Stimulated activated CD4-positive, alpha-beta T cell treated with anti-CD3 and anti-CD28 coated beads, TNF-alpha, amount 100 ng/mL, for 1 hour (primary cell): ENCODE measurements around the gene ELAVL1.

ENCODE experiments used
- DNase-seq, 3 donors: peaks; one replicate each; pipeline ENCODE4 v3.0.0-alpha.2; 2020; ENCODE audit warnings: low read depth in 3 of 3, low spot score in 1 of 3

ELAVL1 gene

DNA sequence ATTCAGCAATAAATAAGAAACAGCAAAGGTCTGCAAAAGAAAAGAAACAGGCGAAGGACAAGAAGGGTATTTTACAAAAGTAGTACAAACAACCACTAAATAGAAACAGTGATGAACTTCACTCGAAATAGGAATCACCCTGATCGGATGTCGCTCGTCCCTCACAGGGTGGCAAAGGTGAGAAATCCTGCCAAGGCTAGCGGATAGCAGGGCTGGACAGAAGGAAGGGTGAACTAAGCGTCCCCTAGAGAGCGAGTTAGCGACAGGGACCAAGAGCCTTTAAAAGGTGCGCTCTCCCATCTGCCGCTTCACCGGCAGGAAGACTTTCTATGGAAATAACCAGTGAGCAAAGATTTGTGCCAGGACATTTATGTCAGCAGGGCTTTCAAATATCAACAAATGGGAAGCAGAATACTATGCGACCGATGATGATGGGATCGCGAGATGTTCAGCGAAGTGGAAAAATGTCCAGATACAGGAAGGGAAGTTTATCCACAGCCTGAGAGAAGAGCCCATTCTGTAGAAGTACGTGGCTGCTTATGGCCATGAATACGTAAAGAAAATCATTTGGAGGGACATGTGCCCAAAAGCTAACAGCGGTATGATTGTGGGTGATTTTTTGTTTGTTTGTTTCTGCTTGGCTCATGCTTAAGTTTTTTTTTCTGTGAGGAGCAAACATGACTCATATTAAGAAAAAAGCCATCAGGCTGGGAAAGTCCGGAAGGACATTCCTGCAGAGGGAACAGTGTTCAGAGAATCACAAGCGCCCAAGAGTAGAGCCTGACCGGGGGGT lies 18.9 kb downstream of the ELAVL1 start:
- DNase-seq: no peak

DNA sequence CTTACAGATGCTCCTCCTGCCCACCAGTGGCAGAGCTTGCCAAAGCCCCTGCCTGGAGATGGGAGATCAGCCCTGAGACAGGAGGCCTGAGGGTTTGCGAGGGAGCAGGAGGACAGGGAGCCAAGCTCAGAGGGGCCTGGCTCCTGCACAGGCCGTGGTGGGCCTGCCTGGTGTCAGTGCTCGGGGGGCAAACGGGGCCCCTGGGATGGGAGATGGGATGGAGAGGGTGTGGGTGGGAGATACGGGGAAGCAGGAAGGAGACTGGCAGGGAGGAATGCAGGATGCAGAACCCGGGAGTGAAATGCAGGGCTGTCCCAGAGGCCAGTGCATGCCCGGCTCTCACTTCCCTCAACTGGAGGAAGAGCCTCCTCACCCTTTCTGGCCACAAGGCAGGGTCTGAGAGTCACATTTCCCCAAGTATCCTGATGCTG lies 19.9 kb downstream of the ELAVL1 start:
- DNase-seq: no peak

DNA sequence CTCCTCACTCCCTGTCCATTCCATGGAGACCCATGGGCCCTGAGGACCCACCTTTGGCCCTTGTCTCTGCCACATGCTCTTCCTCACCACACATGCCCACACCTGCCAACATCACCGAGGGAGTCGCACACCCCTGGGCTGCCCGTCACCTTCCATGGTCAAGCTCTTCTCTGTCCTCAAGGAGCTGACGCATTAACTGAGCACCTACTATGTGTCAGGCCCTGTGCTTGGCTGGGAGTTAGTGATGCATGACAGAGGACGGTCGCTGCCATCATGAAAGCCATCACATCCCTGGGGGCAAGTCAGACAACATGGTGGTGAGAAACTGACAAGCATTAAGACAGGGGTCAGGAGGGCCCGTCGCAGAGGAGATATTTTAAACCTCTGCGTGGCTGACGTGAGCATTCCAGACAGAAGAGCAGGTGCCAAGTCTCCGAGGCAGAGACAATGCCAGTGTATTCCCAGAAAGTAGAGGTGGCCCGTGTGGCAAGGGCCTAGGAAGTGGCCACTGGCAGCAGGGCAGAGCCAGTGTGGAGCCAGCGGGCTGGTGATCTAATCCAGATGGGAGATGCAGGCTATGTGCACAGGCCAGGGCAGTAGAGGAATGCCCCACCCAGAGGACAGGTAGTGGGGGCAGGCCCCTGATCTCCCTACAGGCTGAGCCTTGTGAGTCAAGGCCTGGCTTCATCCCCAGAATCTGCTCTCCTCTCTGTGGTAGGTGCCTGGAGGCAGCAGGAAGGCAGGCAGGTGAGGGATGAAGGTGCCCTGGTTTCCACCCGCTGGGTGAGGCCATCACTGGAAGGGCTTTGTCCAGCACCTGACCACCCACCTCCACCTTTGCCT lies 21.2 kb downstream of the ELAVL1 start:
- DNase-seq: no peak

DNA sequence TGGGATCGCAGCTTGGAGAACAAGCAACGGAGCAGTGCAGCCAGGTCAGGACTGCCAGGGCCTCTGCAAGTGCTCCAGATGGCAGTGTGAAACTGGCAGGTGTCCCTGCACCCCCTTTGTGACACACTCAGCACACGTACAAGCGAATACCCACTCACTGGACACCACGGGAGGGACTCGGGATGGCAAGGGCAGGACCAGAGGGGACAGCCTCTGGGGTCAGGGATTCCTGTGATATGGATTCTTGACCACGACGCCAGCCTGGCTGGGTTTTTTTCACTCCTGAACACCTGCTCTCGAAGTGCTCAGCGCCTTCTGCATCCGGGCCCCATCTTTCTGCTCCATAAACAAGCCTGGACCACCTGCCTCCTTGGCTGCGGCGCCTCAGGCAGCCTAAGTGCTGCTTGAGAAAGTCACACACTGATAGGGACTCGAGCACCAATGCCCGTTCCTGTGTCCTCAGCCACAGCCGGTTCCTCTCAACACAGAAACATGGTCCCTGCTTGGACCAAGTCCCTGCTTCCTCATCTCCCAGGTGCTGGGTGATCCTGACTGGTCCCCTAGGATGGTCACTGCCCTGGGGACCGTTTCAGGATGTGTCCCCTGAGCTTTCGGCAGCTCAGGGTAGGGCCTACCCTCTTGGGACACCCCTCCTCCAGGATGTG lies 22.0 kb downstream of the ELAVL1 start:
- DNase-seq: no peak

DNA sequence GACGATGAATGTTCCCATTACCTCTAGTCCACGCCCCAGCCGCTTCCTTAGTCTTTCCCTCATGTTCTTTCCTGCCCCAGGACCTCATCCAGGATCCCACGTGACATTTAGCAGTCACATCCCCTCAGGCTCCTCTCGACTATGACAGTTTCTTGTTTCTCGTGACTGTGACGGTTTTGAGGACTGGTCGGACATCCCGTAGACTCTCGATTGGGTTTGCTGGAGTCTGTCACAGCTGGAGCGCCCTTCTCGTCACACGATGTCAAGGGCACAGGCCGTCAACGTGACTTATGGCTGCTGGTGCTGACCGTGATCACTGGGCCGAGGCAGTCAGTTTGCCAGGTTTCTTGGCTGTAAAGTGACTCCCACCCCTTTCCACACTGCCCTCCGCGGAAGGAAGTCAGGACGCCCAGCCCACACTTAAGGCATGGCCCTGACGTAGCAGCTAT lies 22.8 kb downstream of the ELAVL1 start:
- DNase-seq: no peak

DNA sequence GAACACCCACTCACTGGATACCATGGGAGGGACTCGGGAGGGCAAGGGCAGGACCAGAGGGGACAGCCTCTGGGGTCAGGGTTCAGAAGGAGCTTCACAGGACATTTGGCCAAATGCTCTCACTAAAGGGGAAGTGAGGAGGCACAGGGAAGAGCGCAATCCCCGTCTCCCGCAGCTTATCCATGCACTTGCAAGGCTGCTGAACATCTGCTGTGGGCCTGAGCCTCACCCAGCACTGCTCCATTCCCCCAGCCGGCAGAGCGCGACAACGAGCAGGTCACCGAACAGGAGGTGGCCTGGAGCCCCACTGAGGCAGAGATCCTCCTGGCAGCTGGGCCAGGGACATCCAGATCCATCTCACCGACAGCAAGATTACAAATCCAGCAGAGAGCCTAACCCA lies 23.3 kb downstream of the ELAVL1 start:
- no peak for DNase-seq

DNA sequence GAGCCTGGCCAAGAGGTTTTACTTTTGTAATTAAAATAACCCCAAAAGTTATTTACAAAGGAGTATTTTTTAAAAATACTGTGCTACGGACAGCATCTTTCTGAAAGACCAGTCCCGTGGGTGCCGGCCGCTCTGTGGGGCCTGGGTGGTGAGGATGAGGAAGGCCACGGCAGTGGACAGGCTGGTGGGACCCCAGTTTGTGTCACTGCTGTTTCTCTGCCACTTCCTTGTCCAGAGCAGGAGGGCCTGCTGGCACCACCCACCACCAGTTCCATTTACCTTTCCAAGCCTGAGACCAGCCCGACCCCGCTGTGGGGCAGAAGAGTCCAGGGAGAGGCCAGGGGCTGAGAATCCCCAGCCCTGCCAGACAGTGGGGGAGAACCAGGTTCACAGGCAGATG lies 23.8 kb downstream of the ELAVL1 start:
- no peak for DNase-seq

DNA sequence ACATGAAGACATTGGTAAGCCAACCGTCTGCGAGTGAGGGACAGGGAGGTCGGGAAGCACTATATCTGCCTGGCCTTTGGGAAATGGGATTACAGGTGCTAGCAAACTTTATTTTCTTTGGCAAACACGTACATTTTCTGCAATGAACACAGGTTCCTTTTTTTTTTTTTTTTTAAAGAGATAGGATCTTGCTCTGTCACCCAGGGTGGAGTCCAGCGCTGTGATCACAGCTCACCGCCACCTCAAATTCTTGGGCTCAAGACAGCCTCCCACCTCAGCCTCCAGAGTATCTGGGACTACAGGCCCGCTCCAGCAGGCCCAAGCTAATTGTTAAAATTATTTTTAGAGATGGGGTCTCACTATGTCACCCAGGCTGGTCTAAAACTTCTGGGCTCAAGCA lies 24.2 kb downstream of the ELAVL1 start:
- DNase-seq: no peak

DNA sequence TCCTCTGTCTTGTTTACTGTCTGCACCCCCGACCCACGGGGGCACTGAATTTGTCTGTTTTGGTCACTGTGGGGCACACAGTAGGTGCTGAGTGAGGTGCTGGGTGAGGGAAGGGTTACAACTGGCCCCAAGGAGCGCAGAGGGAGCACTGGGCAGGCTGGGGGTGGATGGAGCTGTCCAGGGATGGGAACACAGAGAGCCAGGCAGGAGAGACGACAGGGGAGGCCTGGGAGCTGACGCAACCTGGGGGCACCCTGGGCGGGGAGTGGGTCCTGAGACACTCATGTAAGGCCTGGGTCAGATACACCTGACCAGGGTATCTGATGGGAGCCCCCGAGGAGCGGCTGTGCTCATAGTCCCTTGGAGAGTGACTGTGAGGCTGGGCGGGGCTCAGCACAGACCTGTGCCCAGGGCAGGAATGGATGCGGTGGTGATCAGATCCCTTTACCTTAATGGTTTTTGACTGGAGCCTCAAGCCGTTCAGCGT lies 24.8 kb downstream of the ELAVL1 start:
- no peak for DNase-seq

DNA sequence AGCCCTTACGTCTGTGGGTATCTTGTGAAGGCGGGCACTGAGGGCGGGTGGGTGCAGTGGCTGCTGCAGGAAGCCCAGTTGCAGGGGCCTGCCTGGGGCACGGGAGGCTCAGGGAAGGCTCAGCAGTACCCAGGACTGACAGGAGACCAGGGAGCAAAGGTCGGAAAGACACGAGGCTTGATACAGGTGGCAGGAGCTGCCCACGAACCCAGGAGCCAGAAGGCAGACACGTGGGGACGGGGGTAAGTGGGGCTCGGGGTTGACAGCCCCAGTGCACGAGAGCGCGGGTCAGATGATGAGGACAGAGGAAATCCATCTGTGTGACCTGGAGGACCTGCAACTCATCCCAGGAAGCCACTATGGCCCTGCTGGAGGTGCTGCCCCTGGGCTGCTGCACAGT lies 25.3 kb downstream of the ELAVL1 start:
- DNase-seq: no peak

DNA sequence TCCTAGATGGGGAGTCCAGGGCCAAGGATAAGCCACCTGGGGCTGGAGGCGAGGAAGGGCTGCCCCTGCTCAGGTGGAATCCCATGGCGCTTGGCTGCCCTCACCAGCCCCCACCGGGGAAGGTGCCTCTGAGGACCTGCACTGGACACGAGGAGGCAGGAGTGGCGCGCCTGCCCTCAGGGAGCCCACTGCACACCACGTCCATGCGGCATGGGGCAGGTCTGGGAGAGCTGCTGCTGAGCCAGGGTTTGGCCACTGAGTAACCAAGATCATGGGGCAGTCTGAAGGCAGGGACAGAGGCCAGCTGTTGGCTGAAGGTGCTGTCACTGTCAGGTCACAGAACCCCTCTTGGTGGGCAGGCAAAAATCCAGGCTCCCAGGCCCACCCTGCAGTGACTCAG lies 25.9 kb downstream of the ELAVL1 start:
- no peak for DNase-seq

DNA sequence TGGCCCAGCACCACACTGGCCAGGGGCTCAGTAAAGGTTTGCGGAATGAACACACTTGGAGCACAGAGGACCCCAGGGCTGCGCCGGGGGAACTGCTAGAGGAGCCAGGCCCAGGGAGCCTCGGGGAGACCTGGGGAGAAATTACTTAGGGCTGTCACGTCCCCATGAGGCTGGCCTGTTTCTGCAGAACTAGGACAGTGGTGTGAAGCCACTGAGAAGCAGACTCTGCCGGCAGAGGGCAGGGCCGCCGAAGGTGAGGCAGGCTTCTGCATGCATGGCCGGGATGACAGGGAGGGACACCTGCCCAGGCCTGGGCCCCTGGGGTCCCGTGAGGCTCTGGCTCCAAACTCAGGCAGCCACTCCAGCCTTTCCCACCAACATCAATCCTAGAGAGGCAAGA lies 26.4 kb downstream of the ELAVL1 start:
- no peak for DNase-seq

DNA sequence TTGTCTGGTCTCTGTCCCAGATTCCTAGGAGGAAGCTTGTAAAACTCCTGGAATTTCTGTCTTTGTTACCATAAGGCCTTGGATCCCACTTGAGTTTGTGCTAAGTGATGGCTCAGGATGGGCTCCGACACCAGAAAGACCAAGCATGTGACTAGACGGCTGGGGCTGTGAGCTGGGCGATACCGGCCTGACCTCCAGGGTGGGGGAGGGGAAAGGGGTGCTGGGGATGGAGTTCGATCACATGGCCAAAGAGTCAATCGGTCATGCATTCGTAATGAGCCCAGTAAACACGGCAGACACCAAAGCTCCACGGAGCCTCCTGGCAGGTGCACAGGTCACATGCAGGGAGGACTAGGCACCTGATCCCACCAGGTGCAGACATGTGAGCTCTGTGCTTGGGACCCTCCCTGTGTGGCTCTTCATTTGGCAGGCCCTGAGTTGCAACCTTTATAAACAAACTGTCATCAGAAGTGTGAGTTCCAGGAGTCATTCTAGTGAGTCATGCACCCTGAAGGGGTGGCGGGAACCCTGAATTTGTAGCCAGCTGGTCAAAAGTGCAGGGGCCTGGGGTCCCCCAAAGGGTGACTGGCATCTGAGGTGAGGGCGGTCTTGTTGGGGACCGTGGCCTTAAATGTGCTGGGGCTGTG lies 27.1 kb downstream of the ELAVL1 start:
- DNase-seq: no peak

DNA sequence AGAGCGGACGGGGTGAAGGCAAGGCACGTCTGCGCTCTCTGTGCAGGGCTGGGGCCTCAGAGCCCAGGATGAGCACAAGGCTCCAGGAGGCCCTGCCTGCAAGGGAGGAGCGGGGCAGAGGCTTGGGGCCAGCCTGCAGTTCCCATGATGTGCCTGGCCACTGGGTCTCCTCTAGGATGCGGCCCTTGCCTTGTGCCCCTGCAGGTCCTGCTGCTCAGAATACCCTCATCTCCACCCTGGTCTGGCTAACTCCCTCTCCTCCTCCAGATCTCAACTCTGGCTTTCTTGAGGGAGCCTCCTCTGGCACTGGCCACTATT lies 27.8 kb downstream of the ELAVL1 start:
- DNase-seq: no peak

DNA sequence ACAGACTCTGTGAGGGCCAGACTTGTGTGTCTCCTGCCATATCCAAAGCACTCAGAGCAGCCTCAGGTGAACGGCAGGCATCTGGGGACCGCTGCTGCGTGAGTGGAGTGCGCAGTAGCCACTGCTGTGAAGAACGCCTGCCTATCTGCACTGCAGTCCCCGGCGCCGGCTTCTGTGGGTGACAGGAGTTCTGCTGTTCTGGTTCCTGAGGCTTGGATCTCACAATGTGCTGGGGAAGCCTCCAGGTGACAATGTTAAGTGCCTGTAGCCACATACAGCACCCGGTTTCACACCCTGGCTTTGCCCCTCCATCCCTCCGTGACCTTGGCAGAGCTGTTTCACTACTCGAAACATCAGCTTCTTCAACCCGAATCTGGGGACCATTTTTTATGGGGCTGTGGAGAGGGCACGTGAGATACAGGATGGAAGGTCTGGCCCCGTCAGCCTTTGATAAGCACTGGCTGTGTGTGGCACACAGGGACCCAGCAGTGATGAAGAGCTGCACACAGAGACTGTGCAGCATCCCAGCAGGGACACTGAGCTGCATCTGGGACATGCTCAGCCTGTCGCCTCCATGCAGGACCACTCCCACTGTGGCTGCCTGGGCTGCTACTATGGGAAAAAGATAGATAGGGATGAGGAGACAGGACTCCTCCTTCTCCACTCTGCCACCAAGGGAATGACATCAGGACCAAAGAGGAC lies 28.3 kb downstream of the ELAVL1 start:
- no peak for DNase-seq

DNA sequence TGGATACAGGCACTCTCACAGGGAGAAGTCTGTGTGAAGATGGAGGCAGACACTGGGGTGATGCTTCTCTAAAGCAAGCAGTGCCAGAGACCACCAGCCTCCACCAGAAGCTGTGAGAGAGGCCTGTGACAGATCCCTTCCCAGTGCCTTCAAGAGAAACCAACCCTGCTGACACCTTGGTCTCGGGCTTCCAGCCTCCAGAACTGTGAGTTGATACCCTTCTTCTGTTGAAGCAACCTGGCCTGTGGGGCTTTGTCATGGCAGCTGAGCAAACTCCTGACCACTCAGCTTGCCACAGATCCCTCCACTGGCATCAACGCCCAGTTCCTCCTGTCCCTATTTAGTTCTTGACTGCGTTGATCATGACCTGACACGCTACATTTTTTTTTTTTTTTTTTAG lies 29.0 kb downstream of the ELAVL1 start:
- DNase-seq: no peak

DNA sequence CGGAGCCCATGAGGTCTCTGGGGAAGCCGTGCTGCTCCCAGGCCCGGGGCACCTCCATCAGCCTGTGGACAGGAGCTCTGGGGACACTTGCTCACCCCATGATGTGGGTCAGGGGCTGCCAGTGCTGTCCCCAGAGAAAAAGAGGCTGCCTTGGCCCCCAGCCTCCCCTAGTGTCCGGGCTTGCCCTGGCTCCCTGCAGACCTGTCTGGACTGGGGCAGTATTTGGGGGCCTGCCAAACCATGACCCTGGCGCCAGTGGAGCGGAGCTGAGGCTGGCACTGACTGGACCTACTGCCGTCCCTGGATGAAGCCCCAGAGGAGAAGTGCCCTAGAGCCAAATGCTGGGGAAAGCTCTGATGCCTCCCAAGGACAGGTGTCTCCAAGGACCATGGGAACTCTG lies 30.4 kb downstream of the ELAVL1 start:
- no peak for DNase-seq

DNA sequence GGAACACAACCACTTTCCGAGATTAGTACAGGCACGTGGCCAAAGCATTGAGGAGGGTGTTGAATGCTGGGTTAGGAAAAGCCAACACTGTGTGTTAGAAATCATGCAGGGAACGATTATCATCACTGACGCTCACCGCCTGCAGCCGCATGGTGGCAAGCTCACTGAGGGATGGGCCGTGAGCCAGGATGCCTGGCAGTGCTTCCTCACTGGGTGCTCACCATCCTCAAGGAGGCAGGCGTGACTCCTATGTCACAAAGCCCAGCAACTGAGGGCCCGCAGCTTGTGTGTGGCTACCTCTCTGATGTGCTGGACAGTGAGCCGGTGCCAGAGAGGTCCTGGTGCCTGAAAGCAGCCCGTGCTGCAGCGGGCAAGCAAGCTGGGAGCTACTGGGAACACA lies 31.6 kb downstream of the ELAVL1 start:
- DNase-seq: no peak

DNA sequence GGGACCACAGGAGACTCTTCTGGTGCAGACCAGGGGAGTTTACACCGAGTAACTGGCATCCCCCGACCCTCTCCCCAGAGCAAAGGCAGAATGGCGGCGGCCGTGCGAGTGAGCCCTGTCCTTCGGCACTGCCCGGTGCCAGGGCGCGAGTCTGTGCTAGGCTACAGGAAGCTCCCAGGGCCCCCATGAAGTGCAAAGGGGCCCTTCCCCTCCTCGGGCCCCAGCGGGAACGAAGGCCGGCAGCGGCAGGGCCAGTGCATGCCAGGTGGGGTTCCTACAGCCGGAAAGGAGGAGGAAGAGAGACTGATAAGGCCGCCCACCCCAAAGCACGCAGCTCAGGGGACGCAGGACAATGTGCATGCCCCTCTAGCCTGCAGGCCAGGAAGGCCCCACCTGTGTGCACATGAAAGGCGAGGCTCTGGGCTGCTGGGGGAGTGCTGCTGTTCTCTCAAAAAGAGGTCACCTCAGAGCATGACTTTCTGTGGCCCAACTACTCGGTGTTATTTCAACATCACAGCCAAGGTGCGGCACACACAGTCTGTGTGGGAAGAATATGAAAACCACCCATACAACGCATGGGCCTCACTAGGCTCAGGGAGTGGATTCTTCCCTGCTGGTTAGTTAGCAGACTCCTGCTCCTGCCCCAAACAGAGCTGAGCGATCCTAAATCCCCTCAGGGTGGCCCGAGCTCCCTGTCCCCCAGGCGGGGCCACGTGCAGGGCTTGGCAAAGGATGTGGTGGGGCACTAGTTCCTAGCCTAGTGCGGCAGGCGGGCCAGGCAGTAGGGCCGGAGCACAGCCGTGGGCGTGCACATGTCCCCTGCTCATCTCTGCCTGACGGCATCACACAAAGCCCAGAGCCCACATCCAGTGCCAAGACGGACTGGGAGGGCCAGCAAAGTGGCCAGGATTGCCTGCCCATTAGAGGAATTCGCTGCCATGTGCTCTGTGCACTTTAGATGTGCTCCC lies 33.6 kb downstream of the ELAVL1 start:
- DNase-seq: no peak
